Suppressor macrophage (primary cell): ENCODE data around the gene HBB.
"Not testable (repeated sequence)": the region's sequence is repeated elsewhere in the genome, so short reads cannot be mapped to it uniquely, and the experiment has no call there.

Experiments used
- DNase-seq, 4 experiments: peaks; one replicate each; pipeline ENCODE4 v3.0.0-alpha.2; 2020 to 2022
- total RNA-seq, 17 experiments: gene quantifications; one replicate each; lab custom pipeline; 2026; ENCODE audit warnings: mixed read lengths in 6 of 17, inconsistent platforms in 3 of 17; lab: John Stamatoyannopoulos, UW

HBB gene
- total RNA-seq = 0 to 1.3 (median 0) reads per million in 17 experiments

DNA sequence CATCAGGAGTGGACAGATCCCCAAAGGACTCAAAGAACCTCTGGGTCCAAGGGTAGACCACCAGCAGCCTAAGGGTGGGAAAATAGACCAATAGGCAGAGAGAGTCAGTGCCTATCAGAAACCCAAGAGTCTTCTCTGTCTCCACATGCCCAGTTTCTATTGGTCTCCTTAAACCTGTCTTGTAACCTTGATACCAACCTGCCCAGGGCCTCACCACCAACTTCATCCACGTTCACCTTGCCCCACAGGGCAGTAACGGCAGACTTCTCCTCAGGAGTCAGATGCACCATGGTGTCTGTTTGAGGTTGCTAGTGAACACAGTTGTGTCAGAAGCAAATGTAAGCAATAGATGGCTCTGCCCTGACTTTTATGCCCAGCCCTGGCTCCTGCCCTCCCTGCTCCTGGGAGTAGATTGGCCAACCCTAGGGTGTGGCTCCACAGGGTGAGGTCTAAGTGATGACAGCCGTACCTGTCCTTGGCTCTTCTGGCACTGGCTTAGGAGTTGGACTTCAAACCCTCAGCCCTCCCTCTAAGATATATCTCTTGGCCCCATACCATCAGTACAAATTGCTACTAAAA, at the start of gene HBB:
TSS of gene HBB (minus strand) at position 340 of the 579 bp plus-strand sequence. CDS start at position 290, 50 bp downstream.
- DNase-seq = no peak

DNA sequence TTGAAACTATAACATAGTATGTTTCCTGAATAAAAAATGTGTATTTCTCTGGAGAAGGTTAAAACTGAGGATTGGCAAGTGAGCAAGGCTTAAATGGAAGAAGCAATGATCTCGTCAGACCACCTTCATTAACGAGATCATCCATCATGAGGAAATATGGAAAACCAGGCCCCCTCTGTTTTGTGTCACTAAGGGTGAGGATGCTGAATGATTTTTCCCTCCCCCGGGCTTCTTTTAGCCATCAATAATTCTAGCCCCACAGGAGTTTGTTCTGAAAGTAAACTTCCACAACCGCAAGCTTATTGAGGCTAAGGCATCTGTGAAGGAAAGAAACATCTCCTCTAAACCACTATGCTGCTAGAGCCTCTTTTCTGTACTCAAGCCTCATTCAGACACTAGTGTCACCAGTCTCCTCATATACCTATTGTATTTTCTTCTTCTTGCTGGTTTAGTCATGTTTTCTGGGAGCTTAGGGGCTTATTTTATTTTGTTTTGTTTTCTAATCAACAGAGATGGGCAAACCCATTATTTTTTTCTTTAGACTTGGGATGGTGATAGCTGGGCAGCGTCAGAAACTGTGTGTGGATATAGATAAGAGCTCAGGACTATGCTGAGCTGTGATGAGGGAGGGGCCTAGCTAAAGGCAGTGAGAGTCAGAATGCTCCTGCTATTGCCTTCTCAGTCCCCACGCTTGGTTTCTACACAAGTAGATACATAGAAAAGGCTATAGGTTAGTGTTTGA, 48.7 kb upstream of the HBB start:
- no peak for DNase-seq

- no peak for DNase-seq
Measured at GRCh38 chr11:5274395-5274794, 47.5 kb upstream of the HBB start.

- no peak for DNase-seq
Measured at GRCh38 chr11:5272395-5273017, 45.6 kb upstream of the HBB start.

DNA sequence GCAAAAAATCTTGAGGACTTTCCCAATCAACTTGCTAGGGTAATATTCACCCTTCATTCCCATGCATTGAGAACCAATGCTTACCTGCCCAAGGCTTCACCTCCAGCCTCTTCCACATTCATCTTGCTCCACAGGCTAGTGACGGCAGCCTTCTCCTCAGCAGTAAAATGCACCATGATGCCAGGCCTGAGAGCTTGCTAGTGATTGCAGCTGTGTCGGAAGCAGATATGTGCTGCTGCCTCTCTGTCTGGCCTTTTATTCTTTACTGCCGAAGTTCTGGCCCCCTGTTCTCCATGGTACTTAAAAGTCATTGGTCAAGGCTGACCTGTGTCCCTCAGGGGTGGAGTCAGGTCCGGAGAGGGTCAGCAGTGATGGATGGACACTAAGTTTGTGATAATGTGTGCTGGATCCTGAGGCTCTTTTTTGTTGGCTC, 42.9 kb upstream of the HBB start, which contains the start of gene HBE1:
TSS of gene HBE1 (minus strand) at position 231 of the 433 bp plus-strand sequence. CDS start at position 176, 55 bp downstream.
- no peak for DNase-seq

- DNase-seq = no peak
Measured at GRCh38 chr11:5267033-5267563, 40.2 kb upstream of the HBB start.

DNA sequence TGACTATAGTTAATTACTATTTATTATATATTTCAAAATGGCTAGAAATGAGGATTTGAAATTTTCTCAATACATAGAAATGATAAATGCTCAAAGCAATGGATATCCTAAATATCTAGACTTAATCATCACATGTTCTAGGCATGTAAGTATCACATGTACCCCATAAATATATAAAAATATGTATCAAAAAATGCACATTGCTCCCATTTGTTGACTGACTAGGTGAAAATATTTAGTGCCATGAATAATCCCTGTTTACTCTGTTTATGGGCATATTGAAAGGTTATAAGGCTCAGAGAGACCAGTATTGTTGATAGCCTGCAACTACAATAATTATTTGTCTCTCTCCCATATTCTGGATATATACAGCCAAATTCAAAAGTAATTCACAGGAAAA, 39.7 kb upstream of the HBB start:
- no peak for DNase-seq

GRCh38 chr11:5265832-5266231, 39.0 kb upstream of the HBB start:
- DNase-seq = no peak

GRCh38 chr11:5258543-5259262, 31.8 kb upstream of the HBB start:
- DNase-seq = no peak

DNA sequence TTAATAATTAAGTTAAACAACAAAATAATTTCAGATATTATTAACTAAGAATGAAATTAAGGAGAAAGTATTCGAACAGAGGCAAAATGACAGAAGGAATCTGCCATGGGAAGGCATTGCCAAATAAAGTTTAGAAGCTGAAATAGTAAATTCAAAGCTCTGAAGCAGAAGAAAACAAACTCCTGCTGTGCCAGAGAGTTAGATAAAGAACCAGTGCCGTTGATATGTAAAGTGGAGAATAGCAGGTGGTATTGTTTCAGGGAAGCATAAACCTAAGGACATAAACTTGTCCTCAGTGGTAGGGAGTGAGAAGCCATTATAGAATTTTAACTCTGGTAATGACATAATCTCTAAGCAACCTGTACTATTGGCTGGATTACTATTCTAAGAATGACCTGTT, 30.4 kb upstream of the HBB start:
- DNase-seq = no peak

- not testable (repeated sequence) for DNase-seq
Measured at GRCh38 chr11:5254646-5255413, 28.0 kb upstream of the HBB start, which contains the start of gene HBG2. Gene HBG2, minus strand, starts transcription at chr11:5254781. Its CDS starts 53 bp downstream, at chr11:5254728.

GRCh38 chr11:5254023-5254422, 27.2 kb upstream of the HBB start:
- DNase-seq = not testable (repeated sequence)

GRCh38 chr11:5253440-5253839, 26.6 kb upstream of the HBB start:
- DNase-seq = not testable (repeated sequence)

- no peak for DNase-seq
Measured at GRCh38 chr11:5252919-5253265, 26.0 kb upstream of the HBB start.

DNA sequence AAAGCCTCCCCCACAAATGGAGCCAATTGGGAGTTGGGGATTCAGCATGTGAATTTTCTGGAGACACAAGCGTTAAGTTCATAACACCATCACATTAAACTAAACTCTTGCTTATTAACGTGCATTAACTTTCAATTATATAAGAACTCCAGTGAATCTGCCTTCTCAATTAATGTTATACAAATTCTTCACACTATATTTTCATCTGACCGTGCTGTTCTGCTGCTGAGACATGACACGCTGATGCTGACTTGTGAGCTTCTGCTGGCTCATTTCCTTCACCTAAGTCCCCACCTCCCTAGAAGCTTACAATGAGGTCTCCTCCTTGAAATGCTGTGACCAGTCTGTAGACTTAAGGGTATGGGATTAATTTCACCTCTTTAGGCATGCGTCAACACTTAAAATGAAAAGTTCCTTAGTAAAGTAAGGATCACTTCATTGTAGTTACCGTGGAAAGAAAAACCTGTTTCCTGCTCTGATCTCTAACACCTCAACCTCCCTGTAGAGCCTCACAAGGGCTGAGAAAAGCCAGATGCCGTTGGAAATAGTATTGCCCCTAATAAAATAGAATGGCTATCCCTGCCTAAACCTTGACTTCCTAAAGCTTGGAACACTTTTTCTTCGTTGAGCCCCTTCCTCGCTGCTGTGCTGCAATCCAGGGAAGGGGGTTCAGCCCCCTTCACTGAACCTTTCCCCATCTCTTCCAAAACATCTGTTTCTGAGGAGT, 25.5 kb upstream of the HBB start:
- no peak for DNase-seq

- DNase-seq = no peak
Measured at GRCh38 chr11:5251746-5252145, 24.9 kb upstream of the HBB start.

- DNase-seq = no peak
Measured at GRCh38 chr11:5250543-5251204, 23.8 kb upstream of the HBB start.

DNA sequence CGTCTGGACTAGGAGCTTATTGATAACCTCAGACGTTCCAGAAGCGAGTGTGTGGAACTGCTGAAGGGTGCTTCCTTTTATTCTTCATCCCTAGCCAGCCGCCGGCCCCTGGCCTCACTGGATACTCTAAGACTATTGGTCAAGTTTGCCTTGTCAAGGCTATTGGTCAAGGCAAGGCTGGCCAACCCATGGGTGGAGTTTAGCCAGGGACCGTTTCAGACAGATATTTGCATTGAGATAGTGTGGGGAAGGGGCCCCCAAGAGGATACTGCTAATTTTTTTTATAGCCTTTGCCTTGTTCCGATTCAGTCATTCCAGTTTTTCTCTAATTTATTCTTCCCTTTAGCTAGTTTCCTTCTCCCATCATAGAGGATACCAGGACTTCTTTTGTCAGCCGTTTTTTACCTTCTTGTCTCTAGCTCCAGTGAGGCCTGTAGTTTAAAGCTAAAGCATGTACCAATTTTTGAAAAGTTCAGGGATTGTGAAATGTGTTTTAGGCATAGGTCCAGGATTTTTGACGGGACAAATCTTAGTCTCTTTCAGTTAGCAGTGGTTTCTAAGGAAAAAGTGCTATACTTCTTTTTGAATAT, 23.0 kb upstream of the HBB start, which contains the start of gene HBG1:
TSS of gene HBG1 (minus strand) at position 51 of the 590 bp plus-strand sequence. CDS start 53 bp downstream, outside the sequence.
- not testable (repeated sequence) for DNase-seq

DNA sequence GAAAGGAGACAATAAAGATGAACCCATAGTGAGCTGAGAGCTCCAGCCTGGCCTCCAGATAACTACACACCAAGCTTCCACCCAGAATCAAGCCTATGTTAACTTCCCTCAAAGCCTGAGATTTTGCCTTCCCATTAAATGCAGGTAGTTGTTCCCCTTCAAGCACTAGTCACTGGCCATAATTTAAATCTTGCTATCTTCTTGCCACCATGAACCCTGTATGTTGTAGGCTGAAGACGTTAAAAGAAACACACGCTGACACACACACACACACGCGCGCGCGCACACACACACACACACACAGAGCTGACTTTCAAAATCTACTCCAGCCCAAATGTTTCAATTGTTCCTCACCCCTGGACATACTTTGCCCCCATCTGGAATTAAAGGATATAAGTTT, 21.6 kb upstream of the HBB start:
- DNase-seq = not testable (repeated sequence)
